Measurements from ENCODE around the gene TACSTD2. TPM values are rescaled to one million over a fixed set of nuclear protein-coding genes. Genes with fewer than 3 reads are reported as not detected.

TACSTD2 gene
- polyA plus RNA-seq, 3 donors: 3.2 TPM; not detected in 2

- Histone ChIP-seq H3K27me3 (ENCODE audit: control insufficient read depth in 2 of 2, insufficient read depth in 2 of 2, low read length in 2 of 2) (no peaks in the 10 kb centered on the region), H3K36me3 (replicated peaks in 1 of 2; ENCODE audit: control insufficient read depth in 1 of 2, insufficient read depth in 2 of 2, low read length in 2 of 2) (no peaks in the 10 kb centered on the region), H3K9me3 (replicated peaks in 1 of 2; ENCODE audit: control insufficient read depth in 1 of 2, insufficient read depth in 1 of 2, low read length in 2 of 2) (no peaks in the 10 kb centered on the region), H3K9ac (ENCODE audit: insufficient read depth, low read length, poor library complexity, severe bottlenecking) (no peak overlapping the region), H3K4me1 (ENCODE audit: control insufficient read depth in 1 of 2, insufficient read depth in 2 of 2, low read length in 2 of 2) (peaks cover 9 to 16% of the 10 kb centered on the region in 2 donors), H2AFZ (ENCODE audit: insufficient read depth, low read depth, low read length, poor library complexity, severe bottlenecking) (peak overlapping the region; percentile 46), H4K20me1 (ENCODE audit: insufficient read depth, low read length) (no peaks in the 10 kb centered on the region), H3K4me2 (replicated peaks; ENCODE audit: extremely low read depth, low read length, poor library complexity, severe bottlenecking) (peak overlapping the region; percentile 41), H3K4me3 (replicated peaks in 1 of 3; ENCODE audit: low read depth in 2 of 3, low read length in 3 of 3) (peak overlapping the region in 1 of 3 experiments; percentile 8), H3K27ac (ENCODE audit: low read depth in 1 of 2, low read length in 2 of 2) (peak overlapping the region in 1 of 2 donors; percentile 8), H3K79me2 (ENCODE audit: insufficient read depth, low read length) (no peaks in the 10 kb centered on the region)
- peaks cover 0 to 20% (median 8%) of the 10 kb centered on the region in 7 donors for H3K9me3 Mint-ChIP-seq
- peaks cover 3 to 12% (median 9%) of the 10 kb centered on the region in 3 donors for H3K27me3 Mint-ChIP-seq (ENCODE audit: low read depth in 3 of 3)
- 0% methylated on average over 4 of the region's 6 CpGs for WGBS (ENCODE audit: insufficient coverage)
- no peaks in the 10 kb centered on the region for H3K36me3 Mint-ChIP-seq
- intact Hi-C loops (cut with micrococcal nuclease): no loop called here
- peaks cover 15% of the 10 kb centered on the region for H3K4me1 Mint-ChIP-seq
- TF ChIP-seq, protein P1, sequence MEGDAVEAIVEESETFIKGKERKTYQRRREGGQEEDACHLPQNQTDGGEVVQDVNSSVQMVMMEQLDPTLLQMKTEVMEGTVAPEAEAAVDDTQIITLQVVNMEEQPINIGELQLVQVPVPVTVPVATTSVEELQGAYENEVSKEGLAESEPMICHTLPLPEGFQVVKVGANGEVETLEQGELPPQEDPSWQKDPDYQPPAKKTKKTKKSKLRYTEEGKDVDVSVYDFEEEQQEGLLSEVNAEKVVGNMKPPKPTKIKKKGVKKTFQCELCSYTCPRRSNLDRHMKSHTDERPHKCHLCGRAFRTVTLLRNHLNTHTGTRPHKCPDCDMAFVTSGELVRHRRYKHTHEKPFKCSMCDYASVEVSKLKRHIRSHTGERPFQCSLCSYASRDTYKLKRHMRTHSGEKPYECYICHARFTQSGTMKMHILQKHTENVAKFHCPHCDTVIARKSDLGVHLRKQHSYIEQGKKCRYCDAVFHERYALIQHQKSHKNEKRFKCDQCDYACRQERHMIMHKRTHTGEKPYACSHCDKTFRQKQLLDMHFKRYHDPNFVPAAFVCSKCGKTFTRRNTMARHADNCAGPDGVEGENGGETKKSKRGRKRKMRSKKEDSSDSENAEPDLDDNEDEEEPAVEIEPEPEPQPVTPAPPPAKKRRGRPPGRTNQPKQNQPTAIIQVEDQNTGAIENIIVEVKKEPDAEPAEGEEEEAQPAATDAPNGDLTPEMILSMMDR (IDR thresholded peaks at IDR 0.05): no peak
- H3K4me3 Mint-ChIP-seq: peak overlapping the region in 1 of 2 donors; percentile 88
- H3K27ac Mint-ChIP-seq: peak overlapping the region in 2 of 7 donors; percentile 53 to 54
- peak in 2 of 3 donors; percentile 10 to 14 for DNase-seq
Observed at GRCh38 chr1:58597996-58598395, 20.9 kb upstream of the TACSTD2 start.

DNA sequence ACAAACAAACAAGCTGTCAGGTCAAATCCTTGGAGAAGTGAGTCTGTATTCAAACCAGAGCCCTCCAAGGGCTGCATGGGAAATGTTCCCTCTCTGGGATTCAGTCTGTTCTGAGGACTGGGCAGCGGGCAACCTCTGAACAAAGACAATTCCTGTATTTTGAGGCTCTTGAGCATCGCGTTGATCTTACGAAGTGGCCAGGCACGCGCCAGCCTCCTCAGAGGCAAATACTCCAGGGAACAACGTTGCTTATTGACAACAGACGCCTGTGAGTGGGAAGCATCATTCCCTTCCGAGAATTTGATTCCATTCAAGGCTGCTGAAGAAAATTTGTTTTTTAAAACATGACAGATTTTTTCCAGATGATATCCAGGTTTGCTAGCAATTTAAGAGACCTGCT is 20.0 kb upstream of the TACSTD2 start:
- Mint-ChIP-seq H3K27me3 (ENCODE audit: low read depth in 3 of 3) (peaks cover 3 to 12% (median 9%) of the 10 kb centered on the region in 3 donors), H3K4me1 (peaks cover 15% of the 10 kb centered on the region), H3K36me3 (no peaks in the 10 kb centered on the region), H3K27ac (no peak overlapping the region), H3K4me3 (no peak overlapping the region), H3K9me3 (peaks cover 0 to 16% (median 4%) of the 10 kb centered on the region in 7 donors)
- H3K4me1 ChIP-seq (ENCODE audit: control insufficient read depth in 1 of 2, insufficient read depth in 2 of 2, low read length in 2 of 2): peaks cover 9 to 16% of the 10 kb centered on the region in 2 donors
- no peak overlapping the region for H3K4me3 ChIP-seq (replicated peaks in 1 of 3; ENCODE audit: low read depth in 2 of 3, low read length in 3 of 3)
- DNase-seq: no peak
- no peaks in the 10 kb centered on the region for H3K36me3 ChIP-seq (replicated peaks in 1 of 2; ENCODE audit: control insufficient read depth in 1 of 2, insufficient read depth in 2 of 2, low read length in 2 of 2)
- no peaks in the 10 kb centered on the region for H3K79me2 ChIP-seq (ENCODE audit: insufficient read depth, low read length)
- H2AFZ ChIP-seq (ENCODE audit: insufficient read depth, low read depth, low read length, poor library complexity, severe bottlenecking): no peak overlapping the region
- no peaks in the 10 kb centered on the region for H3K27me3 ChIP-seq (ENCODE audit: control insufficient read depth in 2 of 2, insufficient read depth in 2 of 2, low read length in 2 of 2)
- H4K20me1 ChIP-seq (ENCODE audit: insufficient read depth, low read length): no peaks in the 10 kb centered on the region
- no peak overlapping the region for H3K4me2 ChIP-seq (replicated peaks; ENCODE audit: extremely low read depth, low read length, poor library complexity, severe bottlenecking)
- TF ChIP-seq, protein P1 (IDR thresholded peaks at IDR 0.05): no peak
- WGBS (ENCODE audit: insufficient coverage): 79% methylated on average over 6 of the region's 9 CpGs
- H3K27ac ChIP-seq (ENCODE audit: low read depth in 1 of 2, low read length in 2 of 2): no peak overlapping the region
- intact Hi-C loops (cut with micrococcal nuclease): no loop called here
- no peak overlapping the region for H3K9ac ChIP-seq (ENCODE audit: insufficient read depth, low read length, poor library complexity, severe bottlenecking)
- H3K9me3 ChIP-seq (replicated peaks in 1 of 2; ENCODE audit: control insufficient read depth in 1 of 2, insufficient read depth in 1 of 2, low read length in 2 of 2): no peaks in the 10 kb centered on the region

Measured in CD14-positive monocyte (primary cell).